HG02884 (cell line): Measurements from ENCODE around the gene FAM89B.

Experiments used
- ATAC-seq: cut with Tn5 transposase; IDR thresholded peaks from one replicate; pipeline ENCODE4 v1.9.1; 2021; ENCODE audit warnings: mild to moderate bottlenecking, moderate library complexity; ENCODE audit not compliant: unreplicated experiment

The FAM89B gene

DNA sequence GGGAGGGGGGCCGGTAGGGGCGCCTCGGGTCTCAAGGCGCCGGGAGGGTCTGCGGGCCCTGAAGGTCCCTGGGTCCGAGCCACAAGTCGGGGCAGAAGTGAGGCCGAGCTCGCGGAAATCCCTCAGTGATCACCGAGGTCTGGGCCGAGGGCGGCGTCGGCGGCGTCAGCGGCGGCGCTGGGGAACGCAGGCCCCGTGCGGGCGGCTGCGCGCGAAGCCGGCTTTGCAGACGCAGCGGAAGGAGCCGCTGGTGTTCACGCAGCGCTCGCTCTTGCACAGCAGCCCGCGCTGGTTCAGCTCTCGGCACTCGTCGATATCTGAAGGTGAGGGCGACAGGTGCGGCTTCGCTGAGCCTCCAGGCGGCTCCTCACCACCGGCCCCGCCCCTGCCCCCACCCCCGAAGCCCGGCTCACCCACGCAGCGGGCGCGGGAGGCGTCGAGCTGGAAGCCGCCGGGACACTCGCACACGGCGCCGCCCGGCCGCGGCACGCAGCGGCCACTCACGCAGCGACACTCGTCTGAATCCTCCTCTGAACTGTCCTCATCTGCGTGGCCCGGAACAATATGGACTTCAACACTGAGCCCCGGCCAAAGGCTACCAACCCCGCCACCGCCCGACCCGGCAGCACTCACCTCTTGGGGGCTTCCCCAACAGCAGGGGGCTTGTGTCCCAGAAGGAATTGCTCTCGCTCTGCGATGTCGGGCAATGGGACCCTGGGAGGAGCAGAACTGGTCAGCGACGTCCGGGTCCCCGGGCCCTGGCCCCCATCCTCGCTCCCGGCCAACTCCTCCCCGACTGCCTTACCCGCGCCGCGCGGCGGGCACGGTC lies 33.2 kb upstream of the FAM89B start:
- no peak for ATAC-seq

DNA sequence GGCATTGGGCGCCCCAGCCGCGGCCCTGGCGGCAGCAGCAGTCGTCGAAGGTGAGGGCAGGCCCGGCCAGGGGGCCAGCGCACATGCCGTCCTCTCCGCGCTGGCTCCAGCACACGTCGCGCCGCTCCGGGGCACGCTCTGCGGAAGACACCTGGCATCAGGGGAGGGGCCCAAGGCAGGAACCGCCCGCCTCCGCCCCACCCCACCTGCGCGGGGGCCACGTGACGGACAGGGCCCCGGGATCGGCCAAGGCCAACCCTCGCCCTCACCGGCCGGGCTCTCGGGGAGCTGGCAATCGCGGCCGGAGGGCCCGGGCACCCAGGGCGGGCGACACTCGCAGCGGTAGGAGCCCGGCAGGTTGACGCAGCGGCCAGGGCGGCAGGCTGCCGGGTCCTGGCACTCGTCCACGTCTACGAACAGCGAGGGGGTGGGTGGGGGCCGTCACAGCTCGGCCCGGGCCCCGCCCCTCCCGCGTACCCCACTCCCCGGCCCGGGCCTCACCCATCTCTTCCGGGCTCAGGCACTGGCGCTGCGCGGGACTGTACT lies 32.5 kb upstream of the FAM89B start:
- peak; percentile 43 for ATAC-seq

DNA sequence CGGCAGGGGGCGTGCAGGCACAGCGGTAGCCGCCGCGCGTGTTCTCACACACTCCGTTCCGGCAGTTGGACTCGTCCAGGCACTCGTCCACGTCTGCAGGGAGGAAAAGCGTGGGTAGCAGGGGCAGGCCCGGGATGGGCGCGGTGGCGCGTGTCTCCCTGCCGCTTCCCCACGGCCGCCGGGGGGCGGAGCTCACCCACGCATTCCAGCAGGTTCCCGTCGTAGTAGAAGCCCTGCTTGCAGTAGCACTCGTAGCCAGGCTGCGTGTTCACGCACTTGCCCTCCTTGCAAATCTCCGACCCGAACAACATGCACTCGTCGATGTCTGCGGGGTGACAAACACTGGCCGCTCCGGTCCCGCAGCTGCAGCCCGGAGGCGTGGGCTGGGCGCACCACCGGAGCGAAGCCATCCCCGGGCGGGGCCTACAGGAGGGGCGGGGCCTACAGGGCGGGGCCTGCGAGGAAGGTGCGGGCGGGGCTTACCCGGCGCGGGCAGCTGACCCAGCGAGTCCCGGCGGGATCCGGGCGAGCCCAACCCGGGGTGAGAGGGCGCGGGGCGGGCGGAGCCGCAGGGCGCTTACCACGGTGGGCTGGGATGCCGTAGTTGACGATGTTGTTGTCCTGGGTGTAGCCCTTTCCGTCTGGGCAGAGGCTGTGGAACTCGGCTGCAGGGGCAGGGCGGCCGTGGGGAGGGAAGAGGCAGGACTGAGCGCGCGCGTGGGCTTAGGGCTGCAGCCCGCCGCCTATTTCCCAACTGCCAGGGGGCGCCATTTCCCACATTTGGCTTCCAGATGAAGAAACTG lies 31.8 kb upstream of the FAM89B start:
- peak; percentile 51 for ATAC-seq

DNA sequence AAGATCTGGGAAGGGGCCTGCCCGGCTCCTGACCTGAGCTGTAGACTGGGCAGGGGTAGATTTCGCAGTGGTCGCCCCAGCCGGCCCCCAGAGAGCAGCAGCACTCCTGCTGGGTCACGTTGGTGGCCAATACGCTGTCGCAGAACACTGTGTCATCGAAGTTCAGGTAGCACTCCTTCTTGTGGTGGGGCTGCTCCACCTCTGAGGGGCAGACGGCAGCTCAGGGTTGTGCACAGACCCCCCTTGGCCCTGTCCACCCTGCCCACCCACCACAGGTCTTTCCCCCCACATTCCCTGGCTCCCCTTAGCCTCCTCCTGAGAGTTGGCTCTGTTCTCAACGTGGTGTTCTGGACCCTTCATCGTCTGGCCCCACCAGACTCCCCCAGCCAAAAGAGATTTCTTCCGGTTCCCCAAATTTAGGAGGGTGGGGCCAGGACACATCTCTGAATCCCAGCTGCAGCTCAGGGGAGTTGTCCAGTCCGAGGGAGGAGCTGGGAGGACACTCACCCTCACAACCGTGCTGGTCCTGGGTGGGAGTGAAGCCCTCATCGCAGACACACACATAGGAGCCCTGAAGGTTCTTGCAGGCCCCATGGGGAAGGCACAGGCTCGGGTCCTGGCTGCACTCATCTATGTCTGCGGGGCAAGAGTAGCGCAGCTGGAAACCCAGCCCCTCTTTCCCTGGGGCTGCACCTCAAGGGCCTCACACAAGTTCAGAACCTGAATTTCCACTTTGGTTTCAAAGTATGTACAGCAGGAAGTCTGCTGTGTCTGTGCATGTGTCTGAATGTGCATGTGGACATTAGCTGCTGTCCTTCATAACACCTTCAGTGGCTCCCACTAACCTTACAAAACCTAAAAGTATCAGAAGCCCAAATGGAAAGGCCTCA lies 31.0 kb upstream of the FAM89B start:
- no peak for ATAC-seq

DNA sequence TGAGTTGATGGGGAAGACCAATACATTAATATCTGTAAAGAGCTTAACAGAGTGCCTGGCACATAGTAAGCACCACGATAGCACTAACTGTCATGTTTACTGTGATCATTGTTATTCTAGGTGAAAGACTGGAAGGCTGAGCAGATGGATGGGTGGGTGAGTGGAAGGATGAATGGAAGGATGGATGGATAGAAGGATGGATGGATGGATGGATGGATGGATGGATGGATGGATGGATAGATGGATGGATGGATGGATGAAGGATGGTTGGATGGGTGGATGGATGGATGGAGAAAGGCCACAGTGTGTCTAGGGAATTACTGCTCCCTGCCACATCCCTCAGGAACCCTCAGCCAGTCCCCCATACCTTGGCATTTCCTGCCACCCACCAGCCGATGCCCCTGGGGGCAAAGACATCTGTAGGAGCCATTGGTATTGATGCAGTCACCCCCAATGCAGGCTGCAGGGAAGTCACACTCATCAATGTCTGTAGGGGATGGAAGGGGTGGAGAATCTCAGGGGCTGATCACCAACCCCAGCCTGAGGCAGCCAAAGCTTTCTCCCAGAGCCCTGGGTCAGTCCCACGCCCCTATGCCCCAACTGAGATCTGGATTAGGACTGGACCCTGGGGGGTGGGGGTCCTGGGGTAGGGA lies 29.5 kb upstream of the FAM89B start:
- no peak for ATAC-seq

DNA sequence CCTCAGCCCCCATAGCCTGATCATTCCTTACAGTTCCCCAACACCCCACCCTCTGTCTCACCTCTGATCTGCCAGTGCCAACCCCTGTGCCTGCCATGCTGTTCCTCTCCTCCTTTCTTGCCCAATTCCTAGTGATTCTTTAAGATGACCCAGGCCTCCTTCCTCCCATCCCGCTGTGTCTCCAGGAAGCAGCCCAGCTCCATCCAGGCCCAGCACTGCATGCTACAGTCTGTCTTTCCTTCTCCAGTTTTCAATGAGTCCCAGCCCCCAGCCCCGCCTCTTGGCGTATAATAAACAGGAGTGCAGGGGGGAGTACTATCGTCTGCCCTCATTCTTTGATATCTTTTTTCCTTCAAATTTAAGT lies 26.5 kb upstream of the FAM89B start:
- ATAC-seq, result no peak

DNA sequence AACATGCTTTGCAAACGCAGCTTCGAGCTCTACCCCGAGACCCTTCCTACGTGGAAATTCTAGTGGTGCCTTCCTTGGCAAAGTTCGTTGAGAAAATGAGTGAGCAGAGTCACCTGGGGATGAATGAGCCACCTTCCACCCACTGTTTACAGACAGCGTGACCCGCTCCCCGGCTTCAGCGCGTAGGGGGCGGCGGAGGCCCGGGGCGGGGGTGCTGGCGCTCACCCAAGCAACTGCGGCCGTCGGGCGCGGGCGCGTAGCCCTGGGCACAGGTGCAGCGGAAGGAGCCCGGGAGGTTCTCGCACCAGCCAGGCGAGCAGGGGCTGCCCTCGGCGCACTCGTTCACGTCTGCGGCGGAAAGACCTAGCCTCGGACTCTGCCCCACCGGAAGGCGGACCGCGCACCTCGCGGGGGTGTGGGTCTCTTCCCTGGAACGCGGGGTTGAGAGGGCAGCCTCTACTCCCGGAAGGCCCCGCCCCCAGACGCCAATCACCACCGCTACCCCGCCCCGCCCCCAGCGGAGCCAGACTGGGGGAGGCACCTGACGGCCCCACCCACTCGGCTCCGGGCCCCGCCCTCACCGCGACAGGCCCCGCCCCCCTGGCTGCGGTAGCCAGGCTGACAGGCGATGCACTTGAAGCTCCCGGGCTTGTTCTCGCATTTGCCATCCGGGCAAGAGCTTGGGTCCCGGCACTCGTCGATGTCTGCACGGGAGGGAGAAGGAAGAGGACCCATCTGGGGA lies 25.9 kb upstream of the FAM89B start:
- peak; percentile 65 for ATAC-seq

DNA sequence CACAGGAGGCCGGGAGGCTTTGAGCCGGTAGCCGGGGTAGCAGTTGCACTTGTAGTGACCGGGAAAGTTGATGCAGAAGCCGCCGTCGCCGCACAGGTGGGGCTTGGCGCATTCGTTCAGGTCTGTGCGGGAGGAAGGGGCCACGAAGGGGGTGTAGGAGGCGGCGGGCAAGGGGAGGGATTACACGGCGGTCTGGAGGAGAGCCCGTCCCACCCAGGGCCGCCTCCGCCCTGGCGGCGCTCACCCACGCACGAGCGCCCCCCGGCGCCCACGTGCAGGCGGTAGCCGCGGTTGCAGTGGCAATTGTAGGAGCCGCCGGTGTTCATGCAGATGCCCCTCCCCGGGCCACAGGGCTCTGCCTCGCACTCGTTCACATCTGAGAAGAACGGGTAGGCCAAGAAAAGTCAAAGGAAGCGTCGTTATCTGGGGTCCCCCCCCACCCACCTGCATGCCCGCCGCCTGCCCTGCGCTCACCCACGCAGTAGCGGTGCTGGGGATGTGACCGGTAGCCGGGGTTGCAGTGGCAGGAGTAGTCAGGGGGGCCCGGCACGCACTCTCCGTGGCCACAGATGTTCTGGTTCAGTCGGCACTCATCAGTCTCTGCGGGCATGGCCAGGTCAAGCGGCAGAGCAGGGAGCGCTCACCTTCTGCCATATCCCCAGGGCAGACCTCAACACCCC lies 24.8 kb upstream of the FAM89B start:
- ATAC-seq, result no peak

DNA sequence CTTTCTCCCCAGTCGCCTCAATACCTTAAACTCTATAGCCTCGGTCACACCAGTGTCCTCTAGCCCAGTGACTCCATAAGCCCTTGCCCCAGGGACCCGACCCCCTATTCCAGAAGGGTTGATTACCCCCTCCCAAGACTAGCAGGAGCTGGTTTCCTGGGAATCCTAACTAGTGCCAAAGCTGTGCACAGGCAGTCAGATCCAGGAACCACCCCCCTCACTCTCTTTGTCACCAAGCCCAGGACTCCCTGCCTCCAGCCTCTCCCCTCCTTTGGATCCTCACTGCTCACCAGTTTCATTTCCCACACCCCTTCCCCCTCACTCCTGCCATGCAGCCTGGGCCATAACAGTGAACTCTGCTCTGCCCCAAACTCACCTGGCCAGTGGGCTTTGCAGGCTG lies 23.9 kb upstream of the FAM89B start:
- ATAC-seq, result no peak

DNA sequence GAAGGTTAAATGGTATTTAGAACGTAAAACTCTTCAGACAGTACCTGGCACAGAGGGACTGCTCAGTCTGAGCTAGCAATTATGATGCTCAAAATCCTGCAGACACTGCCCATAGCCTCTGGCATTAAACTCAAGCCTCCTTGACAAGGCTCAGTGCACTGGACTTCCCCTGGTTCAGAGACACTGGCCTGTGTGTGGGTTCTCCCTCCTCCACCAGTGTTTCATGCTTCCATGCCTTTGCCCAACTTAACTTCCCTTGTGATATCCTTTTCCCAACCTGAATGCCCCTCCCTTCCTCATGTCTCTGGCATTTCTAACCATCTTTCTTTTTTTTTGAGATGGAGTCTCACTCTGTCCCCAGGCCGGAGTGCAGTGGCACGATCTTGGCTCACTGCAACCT lies 23.2 kb upstream of the FAM89B start:
- no peak for ATAC-seq

DNA sequence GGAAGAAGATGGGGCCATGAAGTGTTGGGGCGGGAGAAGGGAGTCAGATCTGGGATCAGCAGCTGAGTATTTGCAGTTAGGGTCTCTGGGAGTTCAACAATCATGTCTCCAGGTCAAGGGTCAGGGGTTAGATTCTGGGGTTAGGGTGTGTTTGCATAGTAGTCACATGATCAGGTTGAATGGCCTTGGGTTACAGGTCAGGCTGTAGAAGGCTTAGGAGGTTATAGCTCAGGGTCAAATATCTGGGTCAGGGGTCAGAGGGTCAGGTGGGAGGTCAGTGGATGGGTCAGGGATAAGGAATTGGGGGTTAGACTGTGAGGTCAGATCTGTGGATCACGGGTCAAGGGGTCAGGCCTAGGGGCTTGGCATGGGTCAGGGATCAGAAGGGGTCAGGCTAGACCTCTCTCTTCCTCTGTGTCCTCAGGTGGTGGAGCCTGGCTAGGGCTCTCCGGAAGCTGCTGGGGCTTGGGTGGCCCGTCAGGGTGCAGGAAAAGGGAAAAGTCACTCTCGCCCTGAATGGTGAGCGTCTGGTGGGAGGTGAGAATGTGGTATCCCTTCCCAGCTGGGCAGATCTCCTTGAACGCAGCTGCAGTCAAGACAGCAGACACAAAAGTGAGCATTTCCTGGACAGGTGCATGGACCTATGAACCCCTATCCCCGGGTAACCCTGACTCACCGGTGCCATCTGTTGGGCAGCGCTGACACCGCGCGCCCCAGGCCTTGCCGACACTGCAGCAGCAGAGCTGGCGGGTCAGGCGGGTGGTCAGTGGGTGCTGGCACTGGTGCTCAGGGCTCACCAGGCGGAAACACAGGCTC lies 20.6 kb upstream of the FAM89B start:
- peak; percentile 68 for ATAC-seq

DNA sequence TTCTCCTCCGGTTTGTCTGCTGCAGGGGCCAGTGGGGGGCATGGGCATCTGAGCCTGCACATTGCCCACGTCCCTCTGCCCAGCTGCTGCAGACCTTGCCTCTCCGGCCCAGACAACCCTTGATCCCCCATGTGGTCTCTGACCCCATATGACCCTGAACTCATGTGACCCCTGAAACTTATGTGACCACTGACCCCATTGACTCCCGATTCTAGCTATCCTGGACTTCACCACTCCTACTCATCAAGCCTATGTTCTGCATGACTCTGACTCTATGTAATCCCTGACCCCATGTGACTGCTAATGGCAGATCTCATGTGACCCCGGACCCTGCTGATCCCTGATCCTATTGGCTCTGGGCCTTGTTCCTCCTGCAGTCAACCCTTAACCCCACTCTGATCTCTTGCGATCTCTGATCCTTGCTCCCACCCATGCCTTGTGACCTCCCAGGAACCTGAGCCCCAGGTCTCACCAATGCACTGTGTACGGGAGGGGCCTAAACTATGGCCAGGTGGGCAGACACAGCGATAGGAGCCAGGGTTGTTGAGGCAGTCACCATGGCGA lies 19.9 kb upstream of the FAM89B start:
- no peak for ATAC-seq

DNA sequence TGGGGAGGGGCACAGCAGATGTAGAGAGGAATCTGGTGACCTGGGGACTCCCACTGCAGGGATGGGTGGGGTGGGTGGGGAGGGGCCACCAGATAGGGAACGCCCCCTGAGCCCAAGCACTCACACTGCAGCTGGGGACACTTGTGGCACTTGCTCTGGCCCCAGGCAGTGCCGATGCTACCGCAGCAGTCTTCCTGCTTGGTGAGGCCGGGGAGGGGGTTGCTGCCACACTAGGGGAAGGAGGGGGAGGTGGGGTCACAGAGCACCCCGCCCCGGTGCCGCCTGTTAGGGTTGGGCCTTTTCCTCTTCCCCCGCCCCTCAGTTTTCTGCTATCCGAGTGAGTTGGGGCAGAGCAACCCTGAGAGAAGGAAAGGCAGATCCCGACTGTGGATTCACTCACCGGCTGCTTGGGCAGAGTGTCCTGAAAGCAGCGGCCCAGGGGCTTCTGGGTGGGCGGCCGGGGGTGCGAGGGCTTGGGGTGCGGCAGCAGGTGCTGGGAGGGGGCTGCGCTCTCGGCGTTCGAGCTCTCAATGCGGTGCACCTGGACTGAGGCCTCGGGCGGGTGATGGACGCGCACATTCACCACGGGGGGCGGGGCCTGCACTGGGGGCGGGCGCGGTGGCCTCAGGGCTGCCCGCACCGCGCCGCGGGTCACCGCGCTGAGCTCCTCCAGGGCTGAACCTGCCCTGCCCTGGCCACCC lies 18.9 kb upstream of the FAM89B start:
- no peak for ATAC-seq

DNA sequence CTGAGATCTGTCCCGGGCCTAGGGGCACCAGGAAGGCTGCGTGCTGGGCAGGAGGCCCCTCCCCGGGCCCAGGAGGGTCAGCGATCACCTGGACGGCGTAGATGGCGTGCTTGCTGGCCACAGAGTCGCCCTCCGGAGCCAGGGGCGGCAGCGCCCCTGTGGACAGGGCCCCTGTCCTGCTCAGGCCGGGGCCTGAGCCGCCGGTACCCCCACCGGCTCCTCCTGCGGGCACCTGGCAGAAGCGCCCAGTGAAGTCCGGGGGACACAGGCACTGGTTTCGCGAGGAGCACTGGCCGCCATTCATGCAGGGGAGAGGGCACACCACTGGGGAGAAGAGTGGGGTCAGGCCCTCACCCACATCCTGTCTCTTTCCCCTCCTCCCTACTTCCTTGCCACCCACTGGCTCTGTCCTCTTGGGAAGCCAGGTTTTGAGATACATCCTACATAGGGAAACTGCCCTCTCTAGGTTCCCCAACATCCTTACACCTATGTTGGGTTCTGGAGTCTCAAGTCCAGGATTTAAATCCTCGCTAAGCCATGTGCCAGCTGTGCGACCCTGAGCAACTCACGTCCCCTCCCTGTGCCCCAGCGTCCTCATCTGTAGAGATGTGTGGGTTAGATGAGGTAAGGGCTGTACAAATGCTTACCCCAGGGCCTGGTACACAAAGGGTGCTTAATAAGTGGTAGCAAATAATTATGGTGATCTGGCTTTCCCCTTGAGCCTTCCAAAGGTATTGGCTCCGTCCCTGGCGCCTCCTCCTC lies 18.1 kb upstream of the FAM89B start:
- no peak for ATAC-seq

DNA sequence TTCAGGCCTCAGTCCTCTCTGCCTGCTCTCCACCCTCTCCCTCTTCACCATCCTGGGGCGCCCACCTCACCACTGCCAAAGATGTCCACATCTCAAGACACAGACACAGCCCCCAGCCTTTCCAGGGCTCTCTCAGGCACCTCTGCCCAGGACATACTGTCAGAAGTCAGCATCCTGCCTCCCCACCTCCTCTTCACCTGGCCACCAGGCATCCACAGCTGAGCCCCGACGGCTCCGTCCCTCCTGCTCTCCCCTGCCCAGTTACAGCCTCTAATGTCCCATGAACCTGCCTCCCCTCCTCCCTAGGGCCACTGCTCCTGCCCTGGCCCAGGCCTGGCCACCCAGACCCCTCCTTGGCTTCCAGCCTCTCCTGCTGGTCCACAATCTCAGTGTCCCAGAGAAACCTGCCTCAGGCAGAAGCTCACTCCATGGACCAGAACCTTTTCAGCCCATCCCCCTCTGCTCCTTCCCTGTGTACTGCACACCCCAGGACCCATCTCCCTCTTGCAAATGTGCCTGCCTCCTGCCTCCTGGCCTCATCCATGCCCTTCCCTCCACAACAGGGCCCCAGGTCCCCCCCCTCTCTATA lies 17.4 kb upstream of the FAM89B start:
- ATAC-seq, result no peak

DNA sequence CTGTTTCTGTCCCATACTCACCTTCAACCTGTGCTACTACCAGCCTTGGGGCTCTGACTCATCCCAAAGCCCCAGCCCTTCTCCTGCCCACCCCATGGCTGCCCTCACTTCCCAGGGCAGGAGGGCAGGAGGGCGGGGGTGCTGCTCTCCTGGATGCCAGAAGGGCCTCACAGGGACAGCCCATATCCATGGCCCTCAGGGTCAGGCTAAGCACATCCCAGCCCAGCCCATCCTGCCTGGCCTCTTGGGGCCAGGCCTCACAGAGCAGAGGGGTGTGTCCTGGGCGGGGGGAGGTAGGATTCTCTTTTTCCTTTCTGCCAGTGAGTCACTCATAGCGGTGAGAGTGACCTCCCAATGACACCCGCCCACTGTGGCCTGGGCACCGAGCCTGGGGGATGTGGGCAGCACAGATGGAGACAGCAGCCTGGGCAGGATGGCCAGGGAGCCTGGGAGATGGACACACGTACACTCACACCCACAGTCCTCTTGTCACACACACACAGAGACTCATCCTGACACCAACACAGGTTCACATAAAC lies 16.6 kb upstream of the FAM89B start:
- ATAC-seq, result no peak
